GM19397 (cell line): ENCODE measurements around the gene ESR1.

ENCODE experiments used
- ATAC-seq: cut with Tn5 transposase; IDR thresholded peaks from one replicate; pipeline ENCODE4 v1.9.1; 2021; ENCODE audit warnings: mild to moderate bottlenecking, moderate library complexity; ENCODE audit not compliant: unreplicated experiment

Gene ESR1

DNA sequence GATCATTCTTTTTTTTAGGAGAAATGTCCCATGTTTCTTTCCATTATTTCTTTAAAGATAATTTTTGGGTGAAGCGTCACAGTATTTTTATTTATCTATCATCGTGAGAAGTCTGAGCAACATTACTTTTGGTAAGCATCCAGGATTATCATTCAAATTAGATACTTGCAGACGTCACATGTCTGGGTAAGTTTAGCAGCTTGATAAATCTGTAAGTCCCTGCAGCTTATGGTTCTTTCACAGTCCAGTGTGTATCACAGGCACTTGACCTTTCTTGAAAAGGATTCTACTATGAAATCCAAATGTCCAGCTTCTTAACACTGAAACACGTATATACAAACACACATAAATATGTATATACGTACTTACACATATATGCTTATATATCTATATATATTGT lies 359.4 kb downstream of the ESR1 start:
- no peak for ATAC-seq

GRCh38 chr6:152167641-152168603 lies 360.4 kb downstream of the ESR1 start:
- no peak for ATAC-seq

DNA sequence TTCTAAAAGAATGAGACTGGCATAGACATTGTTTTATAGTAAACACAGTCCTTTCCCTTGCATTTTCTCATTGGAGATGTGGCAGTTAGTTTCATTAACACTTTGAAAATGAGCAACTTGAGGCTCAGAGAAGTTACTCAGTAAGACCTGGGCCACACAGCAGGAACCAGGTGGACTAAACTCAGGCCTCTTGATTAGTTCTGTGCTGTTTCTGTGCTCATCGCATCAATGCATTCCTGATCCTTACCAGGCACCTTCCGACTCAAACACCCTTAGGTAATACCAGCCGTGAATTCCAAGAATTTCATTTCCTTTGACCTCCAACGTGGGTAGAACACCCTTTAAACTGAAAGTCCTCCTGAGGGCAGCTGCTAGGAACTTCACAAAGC lies 362.8 kb downstream of the ESR1 start:
- no peak for ATAC-seq

DNA sequence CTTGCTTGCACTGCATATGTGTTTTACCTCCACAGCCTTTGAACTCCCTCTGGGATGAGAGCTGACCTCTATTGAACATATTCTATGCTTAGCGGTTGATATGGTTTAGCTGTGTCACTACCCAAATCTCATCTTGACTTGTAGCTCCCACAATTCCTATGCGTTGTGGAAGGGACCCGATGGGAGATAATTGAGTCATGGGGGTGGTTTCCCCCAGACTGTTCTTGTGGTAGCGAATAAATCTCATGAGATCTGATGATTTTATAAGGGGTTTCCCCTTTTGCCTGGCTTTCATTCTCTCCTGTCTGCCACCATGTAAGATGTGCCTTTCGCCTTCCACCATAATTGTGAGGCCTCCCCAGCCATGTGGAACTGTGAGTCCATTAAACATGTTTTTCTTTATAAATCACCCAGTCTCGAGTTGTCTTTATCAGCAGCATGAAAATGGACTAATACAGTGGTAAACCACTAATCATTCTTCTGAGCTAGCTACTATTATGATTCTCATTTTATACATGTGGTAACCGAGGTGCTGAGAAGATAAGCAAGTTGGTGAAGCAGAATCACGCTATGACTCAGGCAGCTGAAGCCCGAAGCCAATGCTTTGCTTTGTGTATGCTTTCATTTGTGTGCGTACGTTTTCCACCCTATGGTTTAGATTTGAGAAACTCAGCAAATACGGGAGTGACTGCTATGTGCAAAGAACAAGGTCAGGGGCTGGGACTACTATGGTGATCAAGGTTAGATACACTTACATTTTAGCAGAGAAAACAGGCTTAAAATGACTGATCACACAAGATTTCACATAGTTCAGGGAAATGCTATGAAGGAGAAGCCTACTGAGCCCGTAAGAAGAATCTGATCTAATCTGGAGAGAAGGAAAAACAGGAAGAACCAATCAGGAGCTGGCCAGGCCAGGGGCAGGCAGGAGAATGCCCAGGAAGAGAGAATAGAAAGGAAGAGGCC lies 363.5 kb downstream of the ESR1 start:
- ATAC-seq = peak; percentile 97

DNA sequence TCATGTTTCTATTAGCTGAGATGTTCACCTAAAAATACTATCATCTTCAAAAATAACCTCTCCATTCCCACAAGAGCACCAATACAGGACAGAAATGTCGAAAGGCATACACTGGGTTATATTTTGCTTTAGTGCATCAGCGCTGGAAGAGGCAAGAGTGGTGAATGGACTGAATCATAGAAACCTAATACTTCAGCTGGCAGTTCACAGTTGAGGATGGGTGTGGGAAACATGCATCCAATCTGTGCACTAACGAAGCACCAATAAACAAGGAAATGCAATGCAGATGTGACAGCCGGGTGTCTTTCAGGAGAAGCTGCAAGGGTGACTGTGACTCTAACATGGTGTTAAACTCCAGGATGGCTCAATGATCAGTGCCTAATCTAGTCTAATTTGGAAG lies 365.8 kb downstream of the ESR1 start:
- no peak for ATAC-seq

DNA sequence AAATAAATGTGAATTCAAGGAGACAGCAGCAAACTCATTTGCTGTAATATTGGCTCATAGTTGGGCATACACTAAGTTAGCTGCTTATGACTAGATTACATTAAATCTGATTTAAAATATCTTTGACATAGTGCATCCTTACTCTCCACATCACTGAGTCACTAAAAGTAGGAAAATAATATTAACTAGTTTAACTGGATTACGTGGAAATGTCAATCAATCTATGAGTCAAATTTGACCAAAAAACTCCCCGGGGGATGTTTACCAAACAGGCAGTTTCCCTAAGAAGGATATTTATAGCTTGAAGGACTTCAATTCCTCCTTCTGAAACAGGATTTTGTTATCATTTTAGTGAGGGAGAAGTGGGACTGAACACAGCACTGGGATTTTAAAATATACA lies 366.5 kb downstream of the ESR1 start:
- no peak for ATAC-seq

- ATAC-seq = no peak
Measured at GRCh38 chr6:152176268-152176667, 368.8 kb downstream of the ESR1 start.
